ENCODE data around the gene DGKG. TPM values are rescaled to one million over a fixed set of nuclear protein-coding genes. Genes with fewer than 3 reads are reported as not detected.

DGKG gene
- total and polyA plus RNA-seq, 12 donors = 7.2 to 75.7 (median 41.4) TPM

- Histone ChIP-seq H3K4me1 (peaks cover 0 to 10% (median 0%) of the 10 kb centered on the region in 9 donors), H3K27ac (no peak overlapping the region), H3K36me3 (no peaks in the 10 kb centered on the region), H3K4me3 (no peak overlapping the region), H3K9me3 (no peaks in the 10 kb centered on the region), H3K27me3 (peaks cover 0 to 11% (median 0%) of the 10 kb centered on the region in 7 donors)
- intact Hi-C loops (cut with DNase I) = no loop called here
- ATAC-seq (no peak), DNase-seq (no peak)
- TF ChIP-seq CTCF (IDR thresholded peaks at IDR 0.05) = no peak
- 74 to 78% methylated on average over 5 of the region's 5 CpGs for WGBS, 2 donors
These were observed 239.0 kb downstream of the DGKG start for GRCh38 chr3:186123012-186123411.

- no peaks in the 10 kb centered on the region for H3K9me3 ChIP-seq
- no peak overlapping the region for H3K27ac ChIP-seq
- 9 to 21% methylated on average over 2 of the region's 2 CpGs for WGBS, 2 donors
- TF ChIP-seq CTCF (IDR thresholded peaks at IDR 0.05) = no peak
- H3K4me3 ChIP-seq = no peak overlapping the region
- no peaks in the 10 kb centered on the region for H3K36me3 ChIP-seq
- intact Hi-C loops (cut with DNase I) = no loop called here
- ATAC-seq = peak in 2 of 8 donors; percentile 42 to 47
- peaks cover 0 to 10% (median 0%) of the 10 kb centered on the region in 9 donors for H3K4me1 ChIP-seq
- DNase-seq = no peak
- H3K27me3 ChIP-seq = peaks cover 0 to 15% (median 0%) of the 10 kb centered on the region in 7 donors
These were observed 240.1 kb downstream of the DGKG start for GRCh38 chr3:186121968-186122367.

- no peaks in the 10 kb centered on the region for H3K36me3 ChIP-seq
- peaks cover 0 to 15% (median 0%) of the 10 kb centered on the region in 7 donors for H3K27me3 ChIP-seq
- DNase-seq = no peak
- intact Hi-C loops (cut with DNase I) = no loop called here
- no peak overlapping the region for H3K27ac ChIP-seq
- no peak for TF ChIP-seq CTCF (IDR thresholded peaks at IDR 0.05)
- H3K4me1 ChIP-seq = peaks cover 0 to 10% (median 0%) of the 10 kb centered on the region in 9 donors
- ATAC-seq = no peak
- H3K4me3 ChIP-seq = no peak overlapping the region
- no peaks in the 10 kb centered on the region for H3K9me3 ChIP-seq
- 53 to 63% methylated on average over 6 of the region's 6 CpGs for WGBS, 2 donors
These were observed 240.8 kb downstream of the DGKG start for GRCh38 chr3:186121278-186121677.

GRCh38 chr3:186119499-186119898, 242.5 kb downstream of the DGKG start:
- ATAC-seq = no peak
- WGBS, 2 donors = 72 to 79% methylated on average over 4 of the region's 4 CpGs
- no peak for DNase-seq

More at GRCh38 chr3:186119499-186119898, 242.5 kb downstream of the DGKG start:
- Histone ChIP-seq H3K27me3 (peaks cover 0 to 23% (median 3%) of the 10 kb centered on the region in 7 donors), H3K4me1 (peaks cover 0 to 10% (median 0%) of the 10 kb centered on the region in 9 donors), H3K9me3 (no peaks in the 10 kb centered on the region), H3K27ac (no peak overlapping the region), H3K4me3 (no peak overlapping the region), H3K36me3 (no peaks in the 10 kb centered on the region)
- no peak for TF ChIP-seq CTCF (IDR thresholded peaks at IDR 0.05)
- intact Hi-C loops (cut with DNase I) = loop anchor here in 1 of 10 donors (10.0 kb wide), 1 partner anchor 125 kb away; no protein-coding TSS in a partner anchor

All from heart right ventricle (tissue), 16 donors.